Brain microvascular endothelial cell (primary cell): ENCODE data around the gene ATE1.
A peak's percentile ranks its signal among the peaks of the same experiment; 100 is the strongest.

Experiments used
- DNase-seq: peaks from one replicate; pipeline ENCODE4 v3.0.0-alpha.2; 2020
- H3K27ac ChIP-seq: fragments of 250-450 bp; sonication (Bioruptor Pico); 2 replicates; pipeline ENCODE4 v1.5.1; 2020; ENCODE audit warnings: mild to moderate bottlenecking, moderate library complexity
- H3K27me3 ChIP-seq: fragments of 250-450 bp; sonication (Bioruptor Pico); replicated peaks from 2 replicates; pipeline ENCODE4 v1.5.1; 2020; ENCODE audit warnings: mild to moderate bottlenecking
- H3K36me3 ChIP-seq: fragments of 250-450 bp; sonication (Bioruptor Pico); replicated peaks from 2 replicates; pipeline ENCODE4 v1.5.1; 2020; ENCODE audit warnings: mild to moderate bottlenecking
- H3K4me3 ChIP-seq: 2 replicates; pipeline ENCODE4 v1.5.1; 2011; ENCODE audit warnings: low read depth, mild to moderate bottlenecking, control low read depth, low read length, moderate library complexity
- in situ Hi-C: cut with HindIII; loops from 2 replicates; pipeline ENCODE4 v1.10.0; 2017; ENCODE audit warnings: low sequenced_read_pairs, low pct_ligation_motif_present
- TF ChIP-seq, protein P1 (sequence below): IDR thresholded peaks from 2 replicates; pipeline ENCODE4 v1.5.1; 2011; ENCODE audit warnings: low read depth, mild to moderate bottlenecking, moderate library complexity, low read length, control low read depth, inconsistent platforms; ENCODE audit errors: missing control alignments

ATE1 gene

GRCh38 chr10:121754666-121755065, 173.2 kb downstream of the ATE1 start:
- Histone ChIP-seq H3K36me3 (no peaks in the 10 kb centered on the region), H3K27me3 (no peaks in the 10 kb centered on the region), H3K4me3 (no peak overlapping the region), H3K27ac (peak overlapping the region; percentile 89)
- in situ Hi-C loops = no loop called here
- no peak for DNase-seq
- TF ChIP-seq, protein P1, sequence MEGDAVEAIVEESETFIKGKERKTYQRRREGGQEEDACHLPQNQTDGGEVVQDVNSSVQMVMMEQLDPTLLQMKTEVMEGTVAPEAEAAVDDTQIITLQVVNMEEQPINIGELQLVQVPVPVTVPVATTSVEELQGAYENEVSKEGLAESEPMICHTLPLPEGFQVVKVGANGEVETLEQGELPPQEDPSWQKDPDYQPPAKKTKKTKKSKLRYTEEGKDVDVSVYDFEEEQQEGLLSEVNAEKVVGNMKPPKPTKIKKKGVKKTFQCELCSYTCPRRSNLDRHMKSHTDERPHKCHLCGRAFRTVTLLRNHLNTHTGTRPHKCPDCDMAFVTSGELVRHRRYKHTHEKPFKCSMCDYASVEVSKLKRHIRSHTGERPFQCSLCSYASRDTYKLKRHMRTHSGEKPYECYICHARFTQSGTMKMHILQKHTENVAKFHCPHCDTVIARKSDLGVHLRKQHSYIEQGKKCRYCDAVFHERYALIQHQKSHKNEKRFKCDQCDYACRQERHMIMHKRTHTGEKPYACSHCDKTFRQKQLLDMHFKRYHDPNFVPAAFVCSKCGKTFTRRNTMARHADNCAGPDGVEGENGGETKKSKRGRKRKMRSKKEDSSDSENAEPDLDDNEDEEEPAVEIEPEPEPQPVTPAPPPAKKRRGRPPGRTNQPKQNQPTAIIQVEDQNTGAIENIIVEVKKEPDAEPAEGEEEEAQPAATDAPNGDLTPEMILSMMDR = no peak

GRCh38 chr10:121753726-121754476, 173.9 kb downstream of the ATE1 start:
- peak overlapping the region; percentile 89 for H3K27ac ChIP-seq
- in situ Hi-C loops = no loop called here
- H3K27me3 ChIP-seq = no peaks in the 10 kb centered on the region
- DNase-seq = peak; percentile 66
- H3K36me3 ChIP-seq = no peaks in the 10 kb centered on the region
- TF ChIP-seq, protein P1 = peak; percentile 57
- H3K4me3 ChIP-seq = no peak overlapping the region

DNA sequence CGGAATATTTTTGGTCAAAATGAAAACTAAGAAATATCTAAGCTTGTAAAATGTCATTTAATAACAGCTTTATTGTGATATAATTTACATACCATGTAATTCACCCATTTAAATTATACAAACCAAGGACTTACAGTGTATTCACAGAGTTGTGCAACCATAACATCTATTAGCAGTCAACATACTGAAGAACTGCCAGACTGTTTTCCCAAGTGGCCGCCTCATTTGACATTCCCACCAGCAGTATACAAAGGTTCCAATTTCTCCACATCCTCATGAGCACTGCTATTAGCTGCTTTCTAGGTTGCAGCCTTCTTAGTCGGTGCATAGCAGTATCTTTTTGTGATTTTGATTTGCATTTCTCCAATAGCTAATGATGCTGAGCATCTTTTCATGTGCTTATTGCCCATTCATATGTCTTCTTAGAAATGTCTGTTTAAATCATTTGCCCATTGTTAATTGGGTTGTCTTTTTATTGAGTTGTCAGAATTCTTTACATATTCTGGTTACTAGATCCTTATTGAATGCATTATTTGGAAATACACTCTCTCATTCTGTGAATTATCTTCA, 176.6 kb downstream of the ATE1 start:
- DNase-seq = no peak
- in situ Hi-C loops = no loop called here
- no peaks in the 10 kb centered on the region for H3K36me3 ChIP-seq
- TF ChIP-seq, protein P1 = no peak
- no peaks in the 10 kb centered on the region for H3K27me3 ChIP-seq
- H3K27ac ChIP-seq = no peak overlapping the region
- no peak overlapping the region for H3K4me3 ChIP-seq

DNA sequence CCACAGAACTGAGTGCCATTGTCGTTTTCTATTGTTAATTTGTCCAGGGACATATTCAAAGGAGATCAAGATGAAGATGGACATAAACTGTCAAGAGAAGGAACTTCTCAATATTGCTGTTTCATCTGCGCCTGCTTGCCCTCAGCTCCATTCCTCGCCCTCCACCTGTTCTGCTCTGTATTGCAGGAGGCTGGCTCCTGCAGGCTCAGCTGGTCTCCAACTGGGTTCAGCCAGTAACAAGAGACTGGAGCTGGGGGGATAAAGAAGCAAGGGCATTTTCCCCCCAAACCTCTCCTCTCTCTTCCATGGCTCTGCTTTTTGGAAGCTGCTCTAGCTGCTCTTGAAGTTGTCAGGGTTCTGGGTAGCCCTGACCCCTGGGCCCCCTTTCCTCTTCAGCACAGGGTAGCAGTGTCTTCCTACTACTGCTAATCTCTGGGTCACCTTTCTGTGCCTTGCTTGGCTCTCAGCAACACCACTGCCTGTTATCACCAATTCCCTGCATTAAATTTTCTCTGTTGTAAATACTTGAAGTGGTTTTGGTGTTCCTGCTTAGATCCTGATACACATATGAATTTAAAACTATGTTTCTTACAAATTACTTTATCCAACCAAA, 180.6 kb downstream of the ATE1 start:
- TF ChIP-seq, protein P1 = no peak
- H3K27me3 ChIP-seq = no peaks in the 10 kb centered on the region
- H3K4me3 ChIP-seq = no peak overlapping the region
- in situ Hi-C loops = loop anchor here (25.0 kb wide), 1 partner anchor 810 kb away; no protein-coding TSS in a partner anchor
- no peaks in the 10 kb centered on the region for H3K36me3 ChIP-seq
- H3K27ac ChIP-seq = no peak overlapping the region
- no peak for DNase-seq

- in situ Hi-C loops = loop anchor here (25.0 kb wide), 1 partner anchor 804 kb away; no protein-coding TSS in a partner anchor
- no peak overlapping the region for H3K4me3 ChIP-seq
- TF ChIP-seq, protein P1 = no peak
- no peaks in the 10 kb centered on the region for H3K27me3 ChIP-seq
- no peak overlapping the region for H3K27ac ChIP-seq
- H3K36me3 ChIP-seq = no peaks in the 10 kb centered on the region
- peak; percentile 11 for DNase-seq
These were observed 186.5 kb downstream of the ATE1 start for GRCh38 chr10:121741248-121741792.
